ENCODE measurements around the gene FUT8. TPM values are rescaled to one million over a fixed set of nuclear protein-coding genes. Genes with fewer than 3 reads are reported as not detected.
A peak's percentile ranks its signal among the peaks of the same experiment; 100 is the strongest.

FUT8 gene
- total and polyA plus RNA-seq, 2 of the 8 experiments (the other 6 are each of a cell fraction or from before 2014, with no cell fraction given): 10.5 to 25.1 TPM

DNA sequence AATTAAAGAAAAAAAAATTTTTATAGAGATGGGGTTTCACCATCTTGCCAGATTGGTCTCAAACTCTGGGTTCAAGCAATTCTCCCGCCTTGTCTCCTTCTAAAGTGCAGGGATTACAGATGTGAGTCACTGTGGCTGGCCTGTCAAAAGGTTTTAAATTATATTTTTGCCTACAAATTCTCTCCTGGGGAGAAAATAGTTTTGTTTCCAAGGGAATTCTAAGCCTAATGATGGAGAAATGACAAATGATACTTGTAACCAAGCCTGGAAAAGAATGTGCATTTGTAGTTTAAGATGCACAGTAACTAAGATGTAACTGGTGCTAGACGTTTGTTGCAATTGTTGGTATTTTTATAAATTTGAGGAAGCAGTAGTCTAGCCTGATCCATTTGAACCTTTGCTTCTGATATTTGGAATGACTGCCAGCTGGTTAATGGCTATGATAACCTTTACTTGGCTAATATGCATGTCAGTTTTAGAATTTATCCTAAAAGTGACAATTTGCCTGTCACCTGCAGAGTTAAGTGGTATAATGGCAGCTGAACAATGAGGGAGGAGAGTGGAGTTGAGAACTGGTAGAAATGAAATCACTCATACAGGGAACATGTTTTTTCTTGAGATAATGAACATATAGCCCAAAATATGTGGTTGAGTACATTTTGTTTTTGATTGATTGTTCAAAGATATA is 148.0 kb downstream of the FUT8 start:
- Histone ChIP-seq H2AK5ac (ENCODE audit: low read depth, low read length) (no peak overlapping the region), H3K27me3 (replicated peaks in 1 of 4; ENCODE audit: control insufficient read depth in 3 of 4, extremely low read depth in 1 of 4, insufficient read depth in 3 of 4, low read length in 3 of 4) (no peaks in the 10 kb centered on the region), H3K9me3 (ENCODE audit: insufficient read depth in 2 of 2, low read depth in 1 of 2, low read length in 1 of 2) (no peaks in the 10 kb centered on the region), H3K4me1 (replicated peaks in 1 of 4; ENCODE audit: control insufficient read depth in 3 of 4, insufficient read depth in 4 of 4, low read length in 3 of 4) (peaks cover 0 to 9% (median 0%) of the 10 kb centered on the region in 4 experiments; a peak in 1 of 7 replicates), H3K56ac (replicated peaks; ENCODE audit: insufficient read length, low read depth, low read length) (no peak overlapping the region), H4K91ac (replicated peaks; ENCODE audit: insufficient read length, low read length) (no peak overlapping the region), H4K8ac (ENCODE audit: extremely low read depth, insufficient read depth, low read length) (no peak overlapping the region), H4K20me1 (replicated peaks in 1 of 2; ENCODE audit: control insufficient read depth in 1 of 2, insufficient read depth in 2 of 2, low read length in 2 of 2) (no peaks in the 10 kb centered on the region), H3K79me1 (ENCODE audit: low read depth, low read length) (no peaks in the 10 kb centered on the region), H3K9ac (replicated peaks in 1 of 4; ENCODE audit: extremely low read depth in 1 of 4, low read depth in 3 of 4, low read length in 3 of 4) (no peak overlapping the region), H2BK120ac (replicated peaks; ENCODE audit: low read depth, low read length) (no peak overlapping the region), H3K23ac (ENCODE audit: insufficient read length) (no peak overlapping the region), H3K27ac (ENCODE audit: low read depth, low read length) (no peak overlapping the region), H3K4me2 (ENCODE audit: insufficient read depth in 1 of 2, low read depth in 2 of 2, low read length in 2 of 2) (no peak overlapping the region), H3K79me2 (ENCODE audit: control insufficient read depth in 1 of 2, insufficient read depth in 2 of 2, low read length in 2 of 2) (no peaks in the 10 kb centered on the region; a peak in 1 of 4 replicates), H3K18ac (ENCODE audit: extremely low read depth, low read length) (no peak overlapping the region), H2AFZ (ENCODE audit: low read length) (no peak overlapping the region), H2BK12ac (ENCODE audit: low read depth, low read length) (no peak overlapping the region), H3K36me3 (ENCODE audit: control insufficient read depth in 2 of 4, insufficient read depth in 4 of 4, low read length in 3 of 4) (no peaks in the 10 kb centered on the region), H2BK15ac (ENCODE audit: low read length) (no peak overlapping the region), H2BK5ac (ENCODE audit: low read depth, low read length) (no peak overlapping the region), H4K5ac (ENCODE audit: insufficient read length, low read depth, low read length) (no peak overlapping the region), H2BK20ac (ENCODE audit: low read length) (no peak overlapping the region), H3K14ac (ENCODE audit: insufficient read length) (no peak overlapping the region), H3K4ac (replicated peaks; ENCODE audit: insufficient read length, low read depth, low read length) (no peak overlapping the region), H3K4me3 (ENCODE audit: extremely low read depth in 1 of 4, insufficient read depth in 2 of 4, low read depth in 3 of 4, low read length in 4 of 4) (no peak overlapping the region), H3K23me2 (ENCODE audit: low read depth, low read length) (no peaks in the 10 kb centered on the region)
- WGBS, 2 experiments (ENCODE audit: extremely low coverage in 1 of 2, insufficient coverage in 1 of 2, insufficient read length in 1 of 2, insufficient replicate concordance in 2 of 2, low coverage in 1 of 2, low lambda C conversion rate in 2 of 2, missing lambda C conversion rate in 1 of 2): 95% methylated on average over 2 of the region's 2 CpGs; no CpG with 5 or more reads in 1 of the 2 experiments
- TF ChIP-seq SP2 (IDR thresholded peaks at IDR 0.05; ENCODE audit: low read length): no peak
- TF ChIP-seq CHD1 (IDR thresholded peaks at IDR 0.05; ENCODE audit: low read depth, low read length): no peak
- no peak for TF ChIP-seq FOSL1 (IDR thresholded peaks at IDR 0.05; ENCODE audit: insufficient read depth, low read depth, low read length)
- no peak for TF ChIP-seq JUN (IDR thresholded peaks at IDR 0.05; ENCODE audit: low read depth, low read length)
- TF ChIP-seq MAFK (IDR thresholded peaks at IDR 0.05; ENCODE audit: low read depth, low read length): no peak
- no peak for TF ChIP-seq KDM5A (IDR thresholded peaks at IDR 0.05; ENCODE audit: low read length)
- no peak for TF ChIP-seq SRF (IDR thresholded peaks at IDR 0.05; ENCODE audit: low read depth, low read length)
- TF ChIP-seq ZNF274 (IDR thresholded peaks at IDR 0.05; ENCODE audit: borderline replicate concordance, extremely low read depth, low read length): no peak
- POLR2A ChIA-PET (ENCODE audit: partially characterized antibody): no interaction called here
- DNase-seq (ENCODE audit: low read depth in 1 of 2, low spot score in 2 of 2) (no peak), FAIRE-seq (peak; percentile 7)
- CTCF ChIA-PET (ENCODE audit: partially characterized antibody): interaction anchor here (1.0 kb wide), 1 partner anchor 400 kb away, joined by 4 read pairs; no protein-coding TSS in a partner anchor

All from H1 (cell line).